Placental epithelial cell (primary cell): ENCODE data around the gene SNX12. TPM values are rescaled to one million over a fixed set of nuclear protein-coding genes. Genes with fewer than 3 reads are reported as not detected.

ENCODE experiments used
- small RNA-seq: library from RNA; depleted of rRNA; stranded (forward); fragments of <200 nt; gene quantifications from one replicate; pipeline ENCODE3, GENCODE V24; 2012
- total RNA-seq: library from RNA; depleted of rRNA; stranded (reverse); fragments of >200 nt; gene quantifications from 2 replicates; pipeline ENCODE4 v1.2.3, GENCODE V29; 2012

Gene SNX12
- total RNA-seq = 81.3 and 95.1 TPM in 2 replicates

DNA sequence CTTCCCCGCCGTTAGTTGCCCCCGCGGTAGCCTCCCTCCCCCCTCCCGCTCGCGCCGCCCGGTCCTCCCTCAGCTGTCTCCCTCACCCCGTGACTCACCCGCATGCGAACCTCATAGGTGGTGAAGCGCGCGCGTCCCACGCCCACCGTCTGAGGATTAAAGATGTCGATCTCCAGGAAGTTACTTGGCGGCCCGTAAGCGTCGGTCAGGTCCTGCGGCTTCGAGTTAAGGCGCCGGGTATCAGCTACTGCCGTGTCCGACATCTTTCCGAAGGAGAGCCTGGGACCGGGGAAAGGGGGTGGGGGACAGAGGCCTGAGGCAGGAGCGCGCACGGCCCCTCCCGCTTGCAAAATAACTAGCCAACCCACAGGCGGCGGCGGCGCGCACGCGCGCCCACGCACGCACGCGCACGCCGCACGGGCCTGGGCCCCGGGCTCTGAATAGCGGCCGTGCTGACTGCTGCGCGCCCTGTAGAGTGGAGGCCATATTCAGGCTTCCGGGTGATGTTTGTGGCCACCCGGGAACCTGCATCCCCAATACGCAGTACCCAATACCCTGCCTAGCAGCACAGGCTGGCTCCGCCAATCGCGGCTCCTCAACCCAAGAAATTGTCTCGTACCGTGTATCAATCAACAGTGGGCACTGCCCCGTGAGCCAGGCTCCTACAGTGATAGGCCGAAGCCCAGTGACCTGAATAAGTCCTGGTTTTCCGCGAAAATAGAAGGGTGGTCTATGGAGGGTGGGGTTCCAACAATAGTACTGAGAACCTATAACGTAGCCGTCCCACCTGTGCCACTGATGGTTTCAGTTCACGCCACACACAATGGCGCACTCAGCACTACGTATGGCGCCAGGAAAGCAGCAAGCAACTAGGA, at the start of gene SNX12:
TSS of gene SNX12 (minus strand) at position 291 of the 875 bp plus-strand sequence. CDS start at position 263, 28 bp downstream.

DNA sequence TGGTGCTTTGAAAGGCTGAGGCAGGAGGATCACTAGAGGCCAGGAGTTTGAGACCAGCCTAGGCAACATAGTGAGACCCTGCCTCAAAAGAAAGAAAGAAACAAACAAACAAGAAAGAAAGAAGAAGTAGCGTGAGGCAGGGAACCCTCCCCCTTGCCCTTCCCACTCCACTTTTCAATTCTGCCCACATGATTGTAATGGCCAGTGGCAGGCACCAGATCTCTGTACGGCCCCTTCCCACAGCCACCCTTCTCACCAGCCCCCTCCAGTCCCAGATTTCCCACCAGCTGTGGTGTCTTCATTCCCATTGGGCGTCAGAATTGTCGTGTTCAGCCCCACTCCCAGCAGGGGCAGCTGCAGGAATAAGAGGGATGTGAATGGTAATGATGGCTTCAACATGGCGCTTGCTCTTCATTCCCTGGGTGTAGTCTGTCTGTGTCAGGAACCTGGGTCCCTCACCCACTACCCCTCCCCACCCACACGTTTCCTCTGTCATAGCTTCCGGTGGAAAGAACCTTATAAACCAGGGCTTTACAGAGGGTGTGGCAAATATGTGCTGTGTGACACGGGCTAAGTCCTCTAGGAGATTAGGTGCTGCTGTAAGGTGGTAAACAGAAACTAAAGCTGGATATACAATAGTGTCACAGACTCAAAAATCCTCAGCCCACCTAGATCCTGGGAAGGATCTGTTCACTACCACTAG, 43.2 kb upstream of the SNX12 start, which contains the start of gene IL2RG:
TSS of gene IL2RG (minus strand) at position 437 of the 703 bp plus-strand sequence. CDS start at position 399, 38 bp downstream.

DNA sequence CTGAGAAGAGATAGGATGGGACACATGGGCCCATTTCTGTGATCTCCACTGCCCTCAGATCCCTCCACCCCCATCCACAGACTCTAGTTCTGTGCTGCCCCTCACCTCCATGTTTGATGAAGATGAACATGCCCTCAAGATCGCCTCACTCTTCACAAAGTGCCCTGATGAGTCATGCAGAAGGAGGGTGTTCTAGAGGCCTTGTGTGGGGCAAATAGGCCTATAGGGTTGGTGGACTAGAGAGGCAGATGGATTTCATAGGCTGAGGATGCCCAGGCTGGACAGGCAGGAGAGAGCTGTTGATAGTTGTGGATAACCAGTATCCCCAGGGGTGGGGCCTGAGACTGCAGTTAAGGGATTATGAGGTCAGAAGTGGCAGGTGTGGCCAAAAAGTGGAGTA, 38.3 kb upstream of the SNX12 start, which contains the start of gene CXorf65:
TSS of gene CXorf65 (minus strand) at position 314 of the 400 bp plus-strand sequence. CDS start at position 130, 184 bp downstream.

DNA sequence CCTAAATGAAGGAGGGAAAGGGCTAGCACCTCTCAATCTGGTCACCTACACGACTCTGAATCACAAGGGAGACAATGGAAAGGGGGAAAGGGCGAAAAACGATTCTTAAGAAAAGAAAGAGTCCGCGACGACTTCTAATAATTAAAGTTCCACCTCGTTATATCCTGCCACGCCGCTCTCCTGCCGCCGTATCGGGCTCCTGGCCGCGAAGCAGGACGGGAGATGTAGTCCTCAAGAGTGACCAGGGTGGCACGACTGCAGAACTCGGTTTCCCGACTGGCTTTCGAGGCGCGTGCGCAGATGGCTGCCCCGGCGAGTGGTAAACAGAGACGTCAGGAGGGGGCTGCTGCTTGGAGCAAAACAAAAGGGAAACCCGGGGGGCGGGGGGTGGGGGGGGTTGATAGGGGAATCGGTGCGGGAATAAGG, 27.4 kb upstream of the SNX12 start, which contains the start of gene FOXO4:
TSS of gene FOXO4 (plus strand) at position 297 of the 426 bp plus-strand sequence. CDS start 678 bp downstream, outside the sequence.

Small RNA genes lying within 50 kb of the gene (small RNA-seq; reads per million reads assigned to genes)
- 0.09 reads per million for gene CXorf65
- 0.23 reads per million for gene RNU1-56P

Other genes starting within 250 kb of the SNX12 start
- not detected in 2 replicates for gene TEX11, start 159.6 kb downstream of the SNX12 start, total RNA-seq
- gene SLC7A3, start 137.2 kb downstream of the SNX12 start, total RNA-seq = not detected in 2 replicates
- gene FOXO4, start 27.5 kb upstream of the SNX12 start, total RNA-seq = 13.7 and 18.7 TPM in 2 replicates
- not detected in 2 replicates for gene CXorf65, start 38.4 kb upstream of the SNX12 start, total RNA-seq
- not detected in 2 replicates for gene IL2RG, start 43.2 kb upstream of the SNX12 start, total RNA-seq
- gene MED12, start 50.3 kb upstream of the SNX12 start, total RNA-seq = 34.7 and 49.1 TPM in 2 replicates
- 0.33 and 0.79 TPM in 2 replicates for gene NLGN3, start 76.5 kb upstream of the SNX12 start, total RNA-seq
- not detected in 2 replicates for gene GJB1, start 154.9 kb upstream of the SNX12 start, total RNA-seq
- 18.1 and 28.5 TPM in 2 replicates for gene ZMYM3, start 185.8 kb upstream of the SNX12 start, total RNA-seq
- 382 and 528 TPM in 2 replicates for gene NONO, start 215.3 kb upstream of the SNX12 start, total RNA-seq
- gene ITGB1BP2, start 233.4 kb upstream of the SNX12 start, total RNA-seq = 0.98 and 3.1 TPM in 2 replicates